ENCODE data around the gene SUSD1. TPM values are rescaled to one million over a fixed set of nuclear protein-coding genes. Genes with fewer than 3 reads are reported as not detected.

The SUSD1 gene
- total and polyA plus RNA-seq, 7 donors: 0.42 to 3.4 (median 1.7) TPM

DNA sequence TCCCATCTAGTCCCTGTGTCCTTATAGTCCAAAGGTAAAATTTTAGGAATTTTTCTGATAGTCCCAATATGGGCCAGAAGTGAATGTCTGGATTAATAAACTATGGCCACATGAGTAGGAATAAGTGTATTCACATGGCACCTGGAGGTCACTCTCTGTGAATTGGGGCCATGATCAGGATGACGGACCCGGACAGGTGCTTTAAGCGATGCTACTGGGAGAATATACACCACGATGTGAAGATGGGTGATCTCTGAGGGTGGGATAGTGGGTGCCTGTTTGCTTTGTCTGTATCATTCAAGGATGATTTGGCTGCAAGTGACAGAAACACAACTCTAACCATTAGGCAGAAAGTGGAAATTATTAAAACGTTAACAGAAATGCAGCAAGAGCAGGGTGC lies 177.3 kb downstream of the SUSD1 start:
- intact Hi-C loops (cut with DNase I): no loop called here
- ATAC-seq: no peak
- no peak overlapping the region for H3K4me3 ChIP-seq
- H3K9me3 ChIP-seq: no peaks in the 10 kb centered on the region
- TF ChIP-seq, protein P1, sequence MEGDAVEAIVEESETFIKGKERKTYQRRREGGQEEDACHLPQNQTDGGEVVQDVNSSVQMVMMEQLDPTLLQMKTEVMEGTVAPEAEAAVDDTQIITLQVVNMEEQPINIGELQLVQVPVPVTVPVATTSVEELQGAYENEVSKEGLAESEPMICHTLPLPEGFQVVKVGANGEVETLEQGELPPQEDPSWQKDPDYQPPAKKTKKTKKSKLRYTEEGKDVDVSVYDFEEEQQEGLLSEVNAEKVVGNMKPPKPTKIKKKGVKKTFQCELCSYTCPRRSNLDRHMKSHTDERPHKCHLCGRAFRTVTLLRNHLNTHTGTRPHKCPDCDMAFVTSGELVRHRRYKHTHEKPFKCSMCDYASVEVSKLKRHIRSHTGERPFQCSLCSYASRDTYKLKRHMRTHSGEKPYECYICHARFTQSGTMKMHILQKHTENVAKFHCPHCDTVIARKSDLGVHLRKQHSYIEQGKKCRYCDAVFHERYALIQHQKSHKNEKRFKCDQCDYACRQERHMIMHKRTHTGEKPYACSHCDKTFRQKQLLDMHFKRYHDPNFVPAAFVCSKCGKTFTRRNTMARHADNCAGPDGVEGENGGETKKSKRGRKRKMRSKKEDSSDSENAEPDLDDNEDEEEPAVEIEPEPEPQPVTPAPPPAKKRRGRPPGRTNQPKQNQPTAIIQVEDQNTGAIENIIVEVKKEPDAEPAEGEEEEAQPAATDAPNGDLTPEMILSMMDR (IDR thresholded peaks at IDR 0.05): no peak
- H3K27me3 ChIP-seq (ENCODE audit: insufficient read depth in 3 of 3, low read length in 2 of 3): no peaks in the 10 kb centered on the region
- no peaks in the 10 kb centered on the region for H3K36me3 ChIP-seq (ENCODE audit: insufficient read depth in 1 of 2, low read depth in 1 of 2)
- no peak overlapping the region for H3K27ac ChIP-seq
- H3K4me1 ChIP-seq: no peaks in the 10 kb centered on the region
- WGBS, 3 donors: 66 to 73% (median 73%) methylated on average over 5 of the region's 5 CpGs
- no peak for DNase-seq

DNA sequence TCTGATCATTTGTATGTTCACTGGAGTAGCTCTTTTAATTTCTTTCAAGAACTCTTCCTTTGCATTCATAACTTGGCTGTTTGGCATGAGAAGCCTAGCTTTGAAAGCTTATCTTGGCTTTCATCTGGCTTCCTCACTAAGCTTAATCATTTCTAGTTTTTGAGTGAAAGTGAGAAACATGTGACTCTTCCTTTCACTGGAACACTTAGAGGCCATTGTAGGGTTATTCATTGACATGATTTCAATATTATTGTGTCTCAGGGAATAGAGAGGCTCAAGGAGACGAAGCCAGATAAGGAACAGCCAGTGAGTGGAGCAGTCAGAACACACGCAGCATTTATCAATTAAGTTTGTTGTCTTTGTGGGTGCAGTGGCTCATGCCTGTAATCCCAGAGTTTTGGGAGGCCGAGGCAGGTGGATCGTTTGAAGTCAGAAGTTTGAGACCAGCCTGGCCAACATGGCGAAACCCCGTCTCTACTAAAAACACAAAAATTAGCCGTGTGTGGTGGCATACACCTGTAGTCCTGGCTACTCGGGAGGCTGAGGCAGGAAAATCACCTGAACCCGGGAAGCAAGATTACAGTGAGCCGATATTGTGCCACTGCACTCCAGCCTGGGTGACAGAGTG lies 180.2 kb downstream of the SUSD1 start:
- TF ChIP-seq, protein P1 (IDR thresholded peaks at IDR 0.05): no peak
- WGBS, 3 donors: 93 to 95% (median 93%) methylated on average over 10 of the region's 10 CpGs
- no peaks in the 10 kb centered on the region for H3K4me1 ChIP-seq
- no peak overlapping the region for H3K4me3 ChIP-seq
- H3K27me3 ChIP-seq (ENCODE audit: insufficient read depth in 3 of 3, low read length in 2 of 3): no peaks in the 10 kb centered on the region
- H3K9me3 ChIP-seq: no peaks in the 10 kb centered on the region
- ATAC-seq: no peak
- intact Hi-C loops (cut with DNase I): no loop called here
- no peak for DNase-seq
- no peak overlapping the region for H3K27ac ChIP-seq
- H3K36me3 ChIP-seq (ENCODE audit: insufficient read depth in 1 of 2, low read depth in 1 of 2): no peaks in the 10 kb centered on the region

DNA sequence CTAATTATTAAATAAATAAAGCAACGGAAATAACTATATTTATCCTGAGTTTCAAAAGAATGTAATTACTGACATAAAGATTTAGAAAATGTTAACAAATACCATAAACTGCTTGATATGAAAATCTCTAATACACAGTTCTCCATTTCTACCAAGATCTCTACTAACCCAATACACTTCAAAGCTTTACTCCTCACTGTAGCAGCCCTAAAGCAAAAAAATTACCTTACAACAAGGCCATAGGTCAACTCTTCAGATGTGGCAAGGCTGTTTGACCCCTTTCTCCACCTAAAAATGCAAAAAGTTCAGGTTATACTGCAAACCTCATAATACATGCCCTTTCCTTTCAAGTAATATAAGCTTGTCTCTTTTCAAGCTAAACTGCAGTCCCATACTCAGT lies 181.8 kb downstream of the SUSD1 start:
- Histone ChIP-seq H3K27me3 (ENCODE audit: insufficient read depth in 3 of 3, low read length in 2 of 3) (no peaks in the 10 kb centered on the region), H3K9me3 (no peaks in the 10 kb centered on the region), H3K36me3 (ENCODE audit: insufficient read depth in 1 of 2, low read depth in 1 of 2) (no peaks in the 10 kb centered on the region), H3K27ac (no peak overlapping the region), H3K4me1 (no peaks in the 10 kb centered on the region), H3K4me3 (no peak overlapping the region)
- no peak for ATAC-seq
- TF ChIP-seq, protein P1 (IDR thresholded peaks at IDR 0.05): no peak
- intact Hi-C loops (cut with DNase I): no loop called here
- WGBS, 3 donors: 60 to 80% (median 62%) methylated on average over 1 of the region's 1 CpG
- no peak for DNase-seq

DNA sequence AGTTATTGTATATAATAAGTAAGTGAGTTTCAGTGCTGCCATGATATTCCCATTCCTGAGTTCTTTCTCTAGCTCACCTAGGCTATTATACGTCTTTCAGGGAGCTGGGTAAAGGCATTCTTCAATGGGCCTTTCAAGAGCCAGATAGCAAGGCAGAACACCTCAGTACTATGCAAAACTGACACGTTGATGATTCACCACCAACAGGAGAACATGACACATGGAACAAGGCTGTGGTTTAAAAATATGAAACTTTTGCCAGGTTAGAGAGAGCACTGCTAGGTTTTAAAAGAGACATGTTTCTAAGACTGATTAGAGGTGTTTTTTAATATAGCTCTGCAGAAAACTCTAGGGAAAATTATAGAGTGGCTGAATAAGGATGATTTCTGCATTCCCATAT lies 182.6 kb downstream of the SUSD1 start:
- Histone ChIP-seq H3K27me3 (ENCODE audit: insufficient read depth in 3 of 3, low read length in 2 of 3) (no peaks in the 10 kb centered on the region), H3K36me3 (ENCODE audit: insufficient read depth in 1 of 2, low read depth in 1 of 2) (no peaks in the 10 kb centered on the region), H3K4me1 (no peaks in the 10 kb centered on the region), H3K27ac (no peak overlapping the region), H3K9me3 (no peaks in the 10 kb centered on the region), H3K4me3 (no peak overlapping the region)
- ATAC-seq (peak in 3 of 4 donors; percentile 49 to 71 (median 62)), DNase-seq (no peak)
- intact Hi-C loops (cut with DNase I): no loop called here
- 55 to 73% (median 66%) methylated on average over 2 of the region's 2 CpGs for WGBS, 3 donors
- TF ChIP-seq, protein P1 (IDR thresholded peaks at IDR 0.05): no peak

DNA sequence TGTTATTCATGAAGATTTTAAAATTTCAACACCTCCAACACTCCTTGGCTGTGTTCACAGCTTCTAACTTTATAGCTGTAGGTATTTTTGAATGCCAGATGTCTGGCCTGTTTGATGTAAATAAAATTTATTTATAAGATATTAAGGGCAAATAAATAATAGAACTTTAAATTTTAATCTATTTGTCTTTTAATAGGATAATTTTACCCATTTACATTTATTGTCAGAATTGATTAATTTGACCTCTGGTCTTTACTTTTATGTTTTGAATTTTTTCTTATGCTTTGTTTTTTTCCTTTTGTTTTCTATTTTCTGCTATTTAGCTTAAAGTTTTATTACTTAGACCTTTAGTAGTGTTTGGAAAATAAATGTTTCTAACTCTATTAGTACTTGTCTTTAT lies 183.9 kb downstream of the SUSD1 start:
- no peak overlapping the region for H3K4me3 ChIP-seq
- ATAC-seq (no peak), DNase-seq (no peak)
- no peaks in the 10 kb centered on the region for H3K9me3 ChIP-seq
- no peak overlapping the region for H3K27ac ChIP-seq
- no peaks in the 10 kb centered on the region for H3K27me3 ChIP-seq (ENCODE audit: insufficient read depth in 3 of 3, low read length in 2 of 3)
- no peaks in the 10 kb centered on the region for H3K36me3 ChIP-seq (ENCODE audit: insufficient read depth in 1 of 2, low read depth in 1 of 2)
- H3K4me1 ChIP-seq: no peaks in the 10 kb centered on the region
- intact Hi-C loops (cut with DNase I): no loop called here
- TF ChIP-seq, protein P1 (IDR thresholded peaks at IDR 0.05): no peak
